Muscle of back (tissue), 11 donors: Measurements from ENCODE around the gene L3MBTL4. TPM values are rescaled to one million over a fixed set of nuclear protein-coding genes. Genes with fewer than 3 reads are reported as not detected.

ENCODE experiments used
- DNase-seq, 3 donors: peaks; one replicate each; pipeline versions ENCODE4 v3.0.0 to v3.0.0-alpha.2; 2013
- polyA plus RNA-seq, 10 donors: library from polyadenylated mRNA; unstranded; fragments of 120-200 nt; gene quantifications; one replicate each; pipeline ENCODE4 v1.2.1, GENCODE V29; 2013; ENCODE audit not compliant: insufficient read length in 10 of 10

Gene L3MBTL4
- polyA plus RNA-seq, 10 donors, result 1.2 to 2.9 (median 2.0) TPM

DNA sequence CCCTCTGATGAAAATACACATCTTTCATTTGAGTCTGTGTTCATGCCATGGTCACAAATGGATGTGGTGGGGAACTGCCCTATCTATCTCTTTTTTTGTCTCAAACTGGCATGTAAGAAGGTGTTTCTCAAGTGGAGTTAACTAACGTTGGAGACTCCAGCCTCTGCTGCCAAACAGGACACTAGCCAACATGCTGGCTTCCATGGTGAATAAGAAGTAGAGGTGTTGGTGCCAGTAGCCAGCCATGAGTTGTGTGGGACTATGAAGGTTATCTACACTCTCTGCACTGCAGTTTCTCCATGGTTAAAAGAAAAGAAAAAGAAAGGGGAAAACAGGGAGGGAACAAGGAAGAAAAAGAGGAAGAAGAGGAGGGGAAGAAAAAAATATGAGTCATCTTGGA, 370.4 kb downstream of the L3MBTL4 start:
- no peak for DNase-seq

DNA sequence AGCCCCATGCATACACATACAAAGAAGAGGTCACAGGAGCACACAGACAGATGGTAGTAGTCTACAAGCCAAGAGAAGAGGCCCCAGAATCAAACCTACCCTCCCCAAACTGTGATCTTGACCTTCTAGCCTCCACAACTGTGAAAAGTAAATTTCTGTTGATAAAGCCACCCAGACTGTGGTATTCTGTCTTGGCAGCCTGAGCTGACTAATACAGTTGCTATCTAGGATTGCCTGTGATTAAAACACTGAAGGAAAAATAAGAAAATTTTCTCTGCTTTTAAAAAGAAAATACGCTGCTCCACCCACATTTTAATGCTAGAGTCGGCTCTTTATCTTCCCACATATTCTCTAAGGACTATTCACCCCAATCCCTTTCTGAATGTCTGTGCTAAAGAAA, 375.7 kb downstream of the L3MBTL4 start:
- no peak for DNase-seq

DNA sequence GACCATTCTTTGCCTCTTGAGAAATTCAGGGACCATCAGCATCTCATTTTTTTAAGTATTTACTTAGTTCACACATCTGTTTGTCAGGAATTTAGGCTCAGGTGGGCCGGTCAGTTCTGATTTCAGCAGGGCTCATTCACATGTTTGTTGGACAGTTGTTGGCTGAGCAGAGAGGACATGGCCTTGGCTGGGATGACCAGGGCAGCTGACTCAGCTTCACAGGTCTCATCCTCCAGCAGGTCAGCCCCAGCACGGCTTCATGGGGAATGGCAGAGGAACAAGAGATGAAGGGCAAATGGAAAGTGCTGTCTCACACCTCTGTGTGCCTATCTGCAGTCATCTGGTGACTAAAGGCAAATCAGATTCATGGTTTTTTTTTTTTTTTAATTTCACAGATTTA, 383.3 kb downstream of the L3MBTL4 start:
- DNase-seq, result no peak

DNA sequence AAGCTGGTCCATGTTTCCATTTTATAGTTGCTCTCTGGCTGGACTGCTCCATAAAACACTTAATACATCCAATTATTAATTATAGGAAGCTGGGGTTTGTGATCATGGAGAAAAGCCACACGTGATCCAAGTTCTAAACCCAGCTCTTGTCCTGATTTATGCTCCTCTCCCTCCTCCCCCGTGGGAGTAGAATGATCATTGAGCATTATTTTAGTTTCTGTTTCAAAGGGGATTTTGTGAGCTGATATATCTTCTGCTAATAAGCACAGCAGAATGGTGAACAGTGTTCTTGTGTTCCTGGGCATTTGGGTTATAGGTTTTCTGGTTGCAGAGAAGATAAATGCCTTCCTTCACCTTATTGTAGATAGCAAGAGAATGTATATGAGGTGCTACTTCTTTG, 383.7 kb downstream of the L3MBTL4 start:
- DNase-seq, result no peak

DNA sequence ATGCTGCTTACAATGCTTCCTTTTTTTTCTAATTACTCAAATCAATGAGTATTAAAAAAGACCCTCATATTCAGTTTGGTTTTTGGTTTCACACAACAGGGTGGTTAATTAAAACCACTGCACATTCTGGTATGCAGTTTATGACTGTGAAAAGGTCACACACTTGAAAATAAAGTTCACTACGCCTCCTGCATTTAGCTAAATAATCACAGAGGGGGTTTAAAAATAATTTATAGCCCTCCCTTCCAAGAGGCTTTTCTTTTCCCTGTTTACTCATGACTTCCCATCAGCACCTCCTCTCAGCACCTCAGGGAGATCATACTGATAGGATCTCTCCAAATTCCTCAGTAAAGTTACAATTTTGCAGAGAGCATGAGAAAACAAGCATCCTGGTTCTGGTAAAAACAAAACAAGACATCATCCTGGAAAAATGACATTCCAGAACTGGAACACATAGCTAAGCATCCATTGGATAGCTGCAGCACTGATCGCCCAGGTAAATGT, 389.9 kb downstream of the L3MBTL4 start:
- DNase-seq, result no peak

DNA sequence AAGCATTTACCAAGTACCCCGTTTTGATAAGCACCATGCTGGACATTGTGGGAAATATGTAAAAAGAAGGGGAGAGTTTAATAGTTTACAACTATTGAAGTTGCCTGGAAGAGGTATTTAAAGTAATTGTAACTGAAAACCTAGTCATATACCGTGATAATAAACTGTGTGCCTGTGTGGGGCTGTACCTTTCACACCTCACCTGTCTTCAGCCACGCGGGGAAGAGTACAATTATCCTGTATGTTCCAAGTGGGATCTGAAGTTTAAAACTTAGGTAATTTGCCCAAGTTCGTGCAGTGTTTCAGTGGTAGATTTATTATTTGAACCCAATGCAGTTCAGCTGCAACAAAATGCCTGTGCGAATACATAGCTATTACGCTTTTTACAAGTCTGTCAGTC, 391.2 kb downstream of the L3MBTL4 start:
- DNase-seq, result no peak

DNA sequence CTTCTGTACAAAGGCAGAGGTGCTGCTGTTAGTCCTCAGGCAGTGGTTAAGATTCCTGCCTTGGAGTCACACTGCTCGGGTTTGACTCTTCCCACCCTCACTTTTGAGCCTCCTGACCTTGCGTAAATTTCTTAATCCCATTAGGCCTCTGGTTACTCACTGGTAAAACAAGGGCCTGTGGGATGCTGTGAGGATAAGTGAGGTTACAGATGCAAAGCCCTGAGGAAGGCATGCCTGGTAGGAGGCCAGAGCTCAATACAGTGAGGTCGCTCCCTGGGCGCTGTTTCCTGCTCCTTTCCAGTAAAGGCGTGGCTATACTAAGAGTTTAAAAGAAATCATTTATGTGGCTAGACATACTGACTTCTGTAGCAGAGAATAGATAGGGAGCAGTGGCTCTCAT, 391.9 kb downstream of the L3MBTL4 start:
- DNase-seq, result peak in 1 of 3 donors; percentile 26

DNA sequence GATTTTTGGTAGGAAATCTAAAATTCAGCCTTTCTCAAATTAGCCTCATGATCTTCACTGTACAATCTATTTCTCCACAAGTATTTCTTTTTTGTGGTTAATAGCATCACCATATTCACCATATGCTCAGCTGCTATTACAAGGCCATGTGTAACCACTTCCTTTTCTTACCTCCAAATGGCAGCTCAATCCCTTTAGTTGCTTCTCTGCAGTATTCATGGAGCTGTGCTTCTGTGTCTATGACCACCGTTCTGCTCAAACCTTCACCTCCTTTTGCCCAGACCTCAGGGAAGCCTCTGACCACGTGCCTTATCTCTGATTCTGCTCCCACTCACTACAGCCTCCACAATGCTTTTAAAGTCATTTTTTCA, 392.7 kb downstream of the L3MBTL4 start:
- DNase-seq, result no peak

DNA sequence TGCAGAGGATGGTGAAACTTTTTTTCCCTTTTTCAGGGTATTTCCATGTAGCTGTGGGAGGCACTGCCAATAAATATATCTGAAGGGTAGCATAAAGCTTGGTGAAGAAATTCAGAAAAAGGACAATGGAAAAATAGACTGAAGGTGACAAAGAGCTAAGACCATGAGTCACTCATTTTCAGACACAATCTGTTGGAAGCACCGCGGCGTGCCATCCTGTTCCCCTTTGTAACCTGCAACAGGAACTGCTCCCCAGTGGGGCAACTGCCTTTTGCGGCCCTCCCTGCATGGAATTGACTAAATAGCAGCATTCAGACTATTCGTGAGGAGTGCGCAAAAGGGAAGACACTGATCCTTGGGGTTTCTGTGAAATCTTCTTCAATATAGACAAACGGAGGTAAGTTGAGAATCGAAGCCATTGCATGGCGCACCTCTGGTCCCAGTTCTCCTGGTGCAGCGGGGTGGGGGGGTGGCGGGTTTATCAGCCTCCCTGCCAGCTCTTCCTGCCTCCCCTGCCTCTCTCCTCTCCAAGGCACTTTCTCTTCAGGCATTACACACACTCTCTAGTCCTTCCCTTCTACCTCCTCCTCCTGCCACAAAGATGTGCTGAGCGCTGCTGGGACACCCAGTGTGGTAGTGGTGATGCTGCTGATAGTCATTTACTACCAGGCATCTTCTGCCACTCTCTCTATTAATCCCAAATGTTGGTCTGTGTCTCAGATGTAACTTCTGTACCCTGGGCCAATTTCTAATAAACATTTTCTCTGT, 393.2 kb downstream of the L3MBTL4 start:
- DNase-seq, result no peak

DNA sequence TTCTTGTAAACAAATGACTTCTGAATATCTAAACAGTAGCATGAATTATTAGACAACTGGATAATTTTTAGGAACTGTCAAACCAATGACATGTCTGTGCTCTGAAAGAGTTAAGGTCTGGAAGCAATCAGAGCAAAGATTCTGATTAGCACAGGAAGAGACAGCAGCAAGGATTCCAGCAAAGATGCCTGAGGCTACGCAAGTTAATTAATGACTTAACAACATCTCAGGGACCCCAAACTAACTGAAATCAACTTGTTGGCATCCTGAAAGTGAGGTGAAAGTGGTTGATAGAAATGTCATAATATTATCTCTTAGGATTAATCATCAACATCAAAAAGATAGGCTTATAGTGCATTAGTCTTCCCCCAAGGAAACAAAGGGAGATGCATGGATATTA, 396.0 kb downstream of the L3MBTL4 start:
- no peak for DNase-seq

DNA sequence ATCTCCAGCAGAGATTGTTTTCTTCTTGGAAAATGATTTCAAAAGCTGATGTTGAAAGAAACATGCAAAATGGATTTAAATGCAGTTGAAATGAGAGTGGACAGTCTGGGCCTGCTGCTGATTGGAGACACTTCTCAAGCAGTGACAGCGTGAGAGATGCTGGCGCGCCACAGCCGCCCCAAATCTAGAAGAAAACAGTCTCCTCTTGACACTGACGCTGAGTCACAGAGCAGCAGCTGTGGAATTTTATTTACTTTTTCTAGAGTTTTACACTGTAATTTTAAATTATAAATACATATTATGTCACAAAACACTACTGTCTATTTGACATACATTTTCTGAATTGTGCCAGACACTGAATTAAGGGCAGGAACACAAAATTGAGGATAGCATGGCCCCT, 397.5 kb downstream of the L3MBTL4 start:
- DNase-seq, result no peak

DNA sequence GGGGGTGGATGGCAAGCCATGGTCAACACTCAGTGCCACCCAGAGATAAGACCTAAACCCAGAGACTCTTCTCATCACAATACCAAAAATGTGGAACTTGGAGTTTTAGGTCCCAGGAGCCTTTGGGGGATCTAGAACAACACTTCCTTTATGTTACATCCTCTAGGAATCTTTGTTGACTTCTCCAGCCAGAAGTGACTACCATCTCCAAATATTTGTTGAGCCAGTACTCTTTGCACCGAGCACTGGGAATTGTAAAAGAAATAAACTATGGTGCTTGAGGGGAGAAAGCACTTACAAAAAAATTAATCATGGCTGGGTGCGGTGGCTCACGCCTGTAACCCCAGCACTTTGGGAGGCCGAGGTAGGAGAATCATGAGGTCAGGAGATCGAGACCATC, 399.3 kb downstream of the L3MBTL4 start:
- no peak for DNase-seq

DNA sequence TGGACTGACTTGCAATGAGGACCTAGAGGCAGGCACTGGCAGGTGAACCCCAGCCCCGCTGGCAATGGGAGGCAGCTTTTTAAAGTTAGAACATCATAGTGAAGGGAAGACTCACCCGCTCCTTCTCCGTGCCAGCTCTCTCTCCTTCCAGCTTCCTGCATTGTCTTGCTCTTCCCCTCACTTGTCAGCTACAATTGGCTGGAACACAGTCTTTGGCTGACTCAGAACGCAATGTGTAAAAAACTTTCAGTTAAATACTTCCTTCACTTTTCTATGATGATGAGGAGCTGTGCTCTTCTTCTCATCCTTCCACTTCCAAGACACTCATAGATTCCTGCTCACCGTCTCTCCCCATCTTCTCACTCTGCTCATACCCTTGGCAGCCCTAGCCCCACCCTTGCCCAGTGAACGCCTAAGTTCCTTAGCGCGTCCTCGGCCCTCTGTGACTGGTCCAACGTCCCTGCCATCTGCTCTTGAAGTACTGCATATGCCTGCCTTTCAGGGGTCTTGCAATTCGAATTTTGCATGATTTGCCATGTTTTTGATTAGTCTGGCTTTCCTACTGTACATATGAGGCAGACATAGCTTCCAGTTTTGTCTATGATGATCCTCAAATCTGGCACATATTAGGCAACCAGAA, 401.4 kb downstream of the L3MBTL4 start:
- peak in 1 of 3 donors; percentile 19 for DNase-seq

DNA sequence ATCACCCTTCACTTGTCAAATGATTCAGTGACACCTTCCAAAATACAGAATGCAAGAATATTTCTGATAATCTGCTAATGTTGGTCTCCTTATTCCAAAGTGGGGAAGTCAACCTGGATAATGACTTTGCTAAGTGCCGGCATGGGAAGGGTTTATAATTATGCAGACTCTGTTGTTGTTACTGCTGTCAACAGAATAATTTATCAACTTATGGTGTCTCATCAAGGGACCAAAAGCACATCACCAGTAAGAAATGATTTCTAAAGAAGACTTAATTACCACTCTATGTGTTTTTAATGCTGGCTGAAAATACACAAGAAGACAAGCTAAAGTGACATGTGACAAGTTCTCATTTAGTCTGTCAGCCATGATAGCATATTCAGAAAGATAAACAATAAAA, 403.8 kb downstream of the L3MBTL4 start:
- DNase-seq, result no peak

DNA sequence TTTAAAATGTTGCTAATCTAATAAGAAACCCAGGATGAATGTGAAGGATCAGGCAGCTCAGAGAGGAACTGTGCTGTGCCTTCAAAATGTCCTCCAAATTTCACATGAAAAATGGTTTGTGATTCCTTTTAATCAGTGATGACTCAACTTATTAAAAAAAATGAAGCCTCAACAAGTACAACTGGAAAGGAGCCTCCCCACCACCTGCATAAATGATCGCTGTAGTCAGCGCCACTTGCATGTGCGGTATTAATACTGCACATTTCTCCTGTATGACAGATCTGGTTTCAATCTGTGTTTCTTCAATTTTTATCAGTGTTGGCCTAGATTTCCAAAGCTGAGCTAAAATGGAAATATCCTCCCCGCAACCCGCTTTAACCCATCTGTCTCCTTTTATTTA, 404.4 kb downstream of the L3MBTL4 start:
- no peak for DNase-seq

DNA sequence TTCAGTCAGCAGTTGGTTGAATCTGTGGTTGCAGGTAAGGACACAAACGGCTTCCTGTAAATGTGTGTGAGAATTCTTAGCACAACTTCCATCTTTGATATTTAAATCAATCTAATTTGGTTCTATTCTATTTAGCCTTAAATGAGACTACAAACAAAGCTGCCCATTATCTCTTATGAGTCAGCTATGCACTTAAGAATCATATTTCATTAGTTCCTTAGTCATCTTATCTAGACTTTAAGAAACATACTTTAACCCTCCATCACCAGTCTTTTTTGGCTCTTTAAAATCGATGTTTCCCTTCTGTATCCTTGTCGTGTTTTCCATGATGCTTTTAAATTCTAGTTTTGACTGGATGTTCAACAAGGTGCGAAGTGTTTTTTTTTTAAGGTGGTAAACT, 405.0 kb downstream of the L3MBTL4 start:
- DNase-seq, result no peak

DNA sequence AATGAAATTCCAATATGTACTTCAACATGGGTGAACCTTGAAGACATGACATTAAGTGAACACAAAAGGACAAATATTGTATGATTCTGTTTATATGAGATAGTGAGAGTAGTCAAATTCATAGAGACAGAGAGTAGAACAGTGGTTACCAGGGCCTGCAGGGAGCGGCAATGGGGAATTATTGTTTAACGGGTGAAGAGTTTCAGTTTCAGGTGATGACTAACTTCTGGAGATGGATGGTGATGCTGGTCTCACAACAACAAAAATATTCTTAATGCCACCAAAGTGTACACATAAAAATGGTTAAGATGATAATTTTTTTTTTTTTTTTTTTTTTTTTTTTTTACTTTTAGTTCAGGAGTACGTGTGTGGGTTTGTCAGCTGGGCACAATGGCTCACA, 410.0 kb downstream of the L3MBTL4 start:
- DNase-seq, result no peak

DNA sequence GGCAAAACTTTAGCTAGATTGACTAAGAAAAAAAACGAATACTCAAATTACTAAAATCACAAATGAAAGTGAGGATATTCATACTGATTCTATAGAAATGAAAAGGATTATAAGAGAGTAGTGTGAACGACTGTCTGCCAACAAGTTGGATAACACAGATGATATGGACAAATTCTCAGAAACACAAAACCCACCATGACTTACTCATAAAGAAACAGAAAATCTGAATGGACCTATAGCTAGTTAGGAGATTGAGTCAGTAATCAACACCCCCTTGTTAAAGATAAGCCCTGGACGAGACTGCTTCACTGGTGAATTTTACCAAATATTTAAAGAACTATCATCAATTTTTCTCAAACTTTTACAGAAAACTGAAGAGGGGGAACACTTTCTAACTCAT, 410.6 kb downstream of the L3MBTL4 start:
- no peak for DNase-seq

DNA sequence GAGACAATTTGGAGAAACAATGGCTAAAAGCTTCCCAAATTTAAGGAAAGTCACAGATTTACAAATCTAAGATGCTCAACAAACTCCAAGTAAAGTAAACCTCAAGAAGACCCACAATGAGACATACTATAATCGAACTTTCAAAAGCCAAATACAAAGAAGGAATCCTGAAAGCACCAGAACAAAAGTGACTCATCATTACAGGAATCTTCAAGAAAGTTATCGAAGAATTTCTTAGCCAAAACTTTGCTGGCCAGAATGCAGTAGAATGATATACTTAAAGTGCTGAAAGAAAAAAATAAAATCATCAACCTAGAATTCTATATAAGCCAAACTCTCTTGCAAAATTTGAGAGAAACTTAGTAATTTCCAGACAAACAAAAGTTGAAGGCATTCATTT, 412.8 kb downstream of the L3MBTL4 start:
- DNase-seq, result no peak

DNA sequence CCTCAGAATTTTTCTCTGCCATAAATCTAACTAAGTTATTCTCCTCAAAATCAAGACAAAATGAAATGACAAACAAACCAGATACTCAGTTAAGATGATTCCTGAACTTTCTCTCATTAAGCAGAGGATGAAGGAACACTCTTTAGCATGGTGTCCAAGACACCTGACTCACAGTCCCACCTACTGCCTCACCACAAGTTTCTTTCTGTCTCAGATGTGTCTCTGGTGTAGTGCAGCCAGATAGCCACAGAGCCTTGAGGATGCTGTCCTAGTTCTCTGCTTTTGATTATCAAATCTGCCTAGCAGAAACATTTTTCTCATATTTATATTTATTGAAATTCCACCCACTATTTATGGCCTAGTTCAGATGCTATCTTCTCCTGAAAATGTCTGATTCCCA, 415.8 kb downstream of the L3MBTL4 start:
- no peak for DNase-seq

DNA sequence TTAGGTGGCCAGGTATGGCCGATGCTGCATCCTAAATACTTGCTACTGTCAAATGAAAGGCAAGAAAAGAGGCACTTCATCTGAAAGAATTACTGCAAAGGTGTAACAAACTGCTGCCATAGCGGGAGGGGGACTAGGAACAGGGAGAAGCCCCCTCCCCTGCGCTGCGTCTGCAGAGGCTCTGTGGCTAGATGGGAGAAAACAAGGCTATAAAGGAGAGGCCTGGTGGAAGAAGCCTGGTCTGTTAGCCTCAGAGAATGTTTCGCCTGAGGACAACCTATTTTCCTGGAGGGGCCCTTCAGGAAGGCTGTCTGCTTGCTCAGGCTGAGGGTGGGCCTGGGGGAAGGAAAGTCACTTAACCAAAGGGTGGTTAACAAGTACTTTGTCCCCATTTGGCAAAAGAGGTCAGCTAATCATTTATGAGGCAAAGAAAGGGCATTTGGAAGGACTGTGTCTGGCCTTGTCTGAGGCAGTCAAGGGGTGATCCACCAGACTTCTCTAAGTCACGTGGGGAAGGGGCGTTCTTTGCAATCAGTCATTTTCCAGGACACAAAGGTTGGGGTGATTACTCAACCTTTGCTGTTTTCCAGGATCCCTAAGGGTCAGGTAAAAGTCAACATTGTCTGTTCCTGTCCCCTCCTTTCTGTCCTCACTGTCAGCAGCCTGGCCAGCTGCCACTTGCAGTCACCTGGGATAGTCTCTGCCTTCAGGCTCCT, 416.4 kb downstream of the L3MBTL4 start:
- no peak for DNase-seq

DNA sequence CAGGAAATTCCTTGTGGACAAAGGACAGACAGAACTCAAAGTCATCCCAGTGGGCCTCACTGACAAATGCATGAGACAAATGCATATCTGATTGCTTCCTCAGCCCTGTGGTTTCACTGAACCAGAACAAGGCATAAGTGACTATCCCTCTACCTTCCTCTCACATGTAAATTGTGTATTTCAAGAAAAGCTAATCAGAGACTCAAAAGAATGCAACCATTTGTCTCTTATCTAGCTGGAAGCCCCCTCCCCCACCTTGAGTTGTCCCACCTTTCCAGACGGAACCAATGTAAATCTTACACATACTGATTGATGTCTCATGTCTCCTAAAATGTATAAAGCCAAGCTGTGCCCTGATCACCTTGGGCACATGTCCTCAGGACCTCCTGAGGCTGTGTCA, 417.4 kb downstream of the L3MBTL4 start:
- no peak for DNase-seq

DNA sequence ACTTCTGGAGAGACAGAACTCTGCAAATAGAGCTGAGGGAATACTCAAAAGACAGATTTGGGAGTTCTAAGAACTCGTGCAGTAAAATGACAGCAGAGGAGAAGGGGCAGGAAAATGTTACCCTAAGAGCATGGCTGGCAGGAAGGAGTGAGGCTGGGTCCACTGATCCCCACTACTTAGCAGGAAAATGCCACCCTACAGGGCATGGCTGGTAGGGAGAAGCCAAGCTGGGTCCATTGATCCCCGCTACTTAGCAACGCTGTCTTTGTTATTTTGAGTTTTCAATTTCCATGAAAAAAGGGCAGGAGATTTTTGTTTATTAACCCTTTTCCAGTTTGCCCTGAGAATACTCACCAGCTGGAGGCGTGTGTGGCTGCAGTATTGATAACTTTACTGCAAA, 419.1 kb downstream of the L3MBTL4 start:
- no peak for DNase-seq
